GM12878 (cell line): Measurements from ENCODE around the gene PSMA2. TPM values are rescaled to one million over a fixed set of nuclear protein-coding genes. Genes with fewer than 3 reads are reported as not detected.

ENCODE experiments used
- ATAC-seq: fragments of 200-7000 bp; cut with Tn5 transposase; 3 replicates; pipeline ENCODE4 v1.9.1; 2020; ENCODE audit warnings: mild to moderate bottlenecking, moderate library complexity
- BruUV-seq: library from RNA; stranded (reverse); fragments of 400-500 nt; replicated peaks from 2 replicates; lab custom pipeline; 2021; lab: Mats Ljungman, UMichigan
- CTCF ChIA-PET: fragments of 300-600 bp; sonication (Branson Sonifier 250); formaldehyde crosslinking; extraction: SDS; loops from one replicate; lab custom pipeline; 2021; ENCODE audit warnings: inconsistent platforms; lab: Yijun Ruan, JAX
- POLR2A ChIA-PET: fragments of 350-600 bp; formaldehyde crosslinking; extraction: SDS; loops from one replicate; lab custom pipeline; 2021; ENCODE audit warnings: inconsistent platforms; lab: Charles Lee
- RAD21 ChIA-PET: fragments of 300-600 bp; sonication (Branson Sonifier 250); formaldehyde crosslinking; loops from one replicate; lab custom pipeline; 2023; ENCODE audit warnings: antibody characterized with exemption; ENCODE audit not compliant: unreplicated experiment; lab: Charles Lee
- SMC1A ChIA-PET: fragments of 300-600 bp; sonication (Branson Sonifier 250); formaldehyde crosslinking; loops from one replicate; lab custom pipeline; 2023; ENCODE audit not compliant: unreplicated experiment, uncharacterized antibody; lab: Charles Lee
- DNase-seq: peaks from one replicate; pipeline ENCODE4 v3.0.0-alpha.2; 2011; ENCODE audit warnings: low read depth, low spot score
- FAIRE-seq: peaks from 3 replicates; lab custom pipeline; 2011; peaks lifted over from hg19 to GRCh38; lab: Jason Lieb, UNC
- H2AFZ ChIP-seq: 2 replicates; pipeline ENCODE4 v1.6.0; 2011; ENCODE audit warnings: low read depth, low read length, control low read depth; ENCODE audit not compliant: control insufficient read depth
- H3K27ac ChIP-seq: 2 replicates; pipeline ENCODE4 v1.5.1; 2011; ENCODE audit warnings: control low read depth; ENCODE audit not compliant: control insufficient read depth, insufficient read depth
- H3K27me3 ChIP-seq, 2 experiments: replicated peaks in 1 of 2; 2 replicates each; pipeline versions ENCODE4 v1.6.0 to v1.6.1; 2011; ENCODE audit warnings: low read length in 1 of 2; ENCODE audit not compliant: control insufficient read depth in 2 of 2, insufficient read depth in 2 of 2
- H3K36me3 ChIP-seq, 2 experiments: 2 replicates each; pipeline ENCODE4 v1.5.1; 2011; ENCODE audit warnings: low read length in 1 of 2; ENCODE audit not compliant: control insufficient read depth in 2 of 2, insufficient read depth in 2 of 2
- H3K4me1 ChIP-seq: 2 replicates; pipeline ENCODE4 v1.6.1; 2011; ENCODE audit warnings: mild to moderate bottlenecking, low read length, moderate library complexity, mixed read lengths; ENCODE audit not compliant: control insufficient read depth, insufficient read depth
- H3K4me2 ChIP-seq: 2 replicates; pipeline ENCODE4 v1.6.0; 2011; ENCODE audit warnings: control low read depth; ENCODE audit not compliant: control insufficient read depth, insufficient read depth
- H3K4me3 ChIP-seq: fragments of 200-600 bp; sonication (generic); 2 replicates; pipeline ENCODE4 v1.5.1; 2016
- H3K79me2 ChIP-seq: 2 replicates; pipeline ENCODE4 v1.6.0; 2011; ENCODE audit warnings: low read length; ENCODE audit not compliant: control insufficient read depth, insufficient read depth
- H3K9ac ChIP-seq: 2 replicates; pipeline ENCODE4 v1.8.0; 2011; ENCODE audit warnings: low read length, control low read depth, mixed read lengths; ENCODE audit not compliant: control insufficient read depth, insufficient read depth
- H3K9me3 ChIP-seq: replicated peaks from 3 replicates; pipeline ENCODE4 v1.5.1; 2011; ENCODE audit warnings: mild to moderate bottlenecking, low read length; ENCODE audit not compliant: control insufficient read depth, insufficient read depth
- H4K20me1 ChIP-seq: 2 replicates; pipeline ENCODE4 v1.6.0; 2011; ENCODE audit not compliant: control insufficient read depth, insufficient read depth
- BCL11A ChIP-seq: IDR thresholded peaks from 2 replicates; pipeline ENCODE4 v1.6.1; 2011; ENCODE audit warnings: low read depth, low read length
- CHD1 ChIP-seq: IDR thresholded peaks from 2 replicates; pipeline ENCODE4 v1.6.1; 2012; ENCODE audit warnings: low read depth, low read length, improper control_type of control experiment
- ETV6 ChIP-seq, 2 experiments: fragments of 450-650 bp in 1 of 2; IDR thresholded peaks in 1 of 2; conservative IDR thresholded peaks in 1 of 2; 2 replicates each; pipeline ENCODE4 v1.6.1; 2014; ENCODE audit warnings: antibody characterized with exemption in 1 of 2, borderline replicate concordance in 1 of 2, low read depth in 1 of 2, mild to moderate bottlenecking in 1 of 2, moderate library complexity in 1 of 2
- IKZF2 ChIP-seq, 2 experiments: fragments of 450-650 bp; IDR thresholded peaks; 2 replicates each; pipeline ENCODE4 v1.6.1; 2017; ENCODE audit warnings: mild to moderate bottlenecking in 2 of 2, moderate library complexity in 2 of 2
- KAT2A ChIP-seq: conservative IDR thresholded peaks from 2 replicates; pipeline ENCODE4 v1.6.1; 2011; ENCODE audit warnings: low read depth, low read length; ENCODE audit not compliant: control insufficient read depth
- NFXL1 ChIP-seq: fragments of 450-650 bp; IDR thresholded peaks from 2 replicates; pipeline ENCODE4 v1.6.1; 2017; ENCODE audit warnings: antibody characterized with exemption, mild to moderate bottlenecking, borderline replicate concordance
- RAD21 ChIP-seq: IDR thresholded peaks from 2 replicates; pipeline ENCODE4 v1.6.1; 2011; ENCODE audit warnings: mild to moderate bottlenecking, low read depth, low read length, moderate library complexity; ENCODE audit not compliant: insufficient read depth
- RFX5 ChIP-seq: IDR thresholded peaks from 2 replicates; pipeline ENCODE4 v1.6.1; 2011; ENCODE audit warnings: low read depth, low read length, improper control_type of control experiment
- RUNX3 ChIP-seq: IDR thresholded peaks from 2 replicates; pipeline ENCODE4 v1.6.1; 2012; ENCODE audit warnings: low read length, inconsistent platforms
- SMAD5 ChIP-seq: IDR thresholded peaks from 2 replicates; pipeline ENCODE4 v1.6.1; 2016; ENCODE audit warnings: antibody characterized with exemption, low read depth
- ZBED1 ChIP-seq: IDR thresholded peaks from 2 replicates; pipeline ENCODE4 v1.6.1; 2016; ENCODE audit warnings: borderline replicate concordance
- WGBS: methylation state at CpG from one replicate; pipeline ENCODE4 v1.1.6; 2016; ENCODE audit warnings: low lambda C conversion rate; ENCODE audit not compliant: insufficient replicate concordance, insufficient coverage; ENCODE audit errors: missing lambda C conversion rate; 5-methylcytosine and 5-hydroxymethylcytosine counted together
- in situ Hi-C: fragments of 300-500 bp; cut with MboI; formaldehyde crosslinking; loops from 9 replicates; pipeline ENCODE4 v1.14.3; 2018; ENCODE audit warnings: mixed read lengths
- intact Hi-C: fragments of 100-400 bp; cut with micrococcal nuclease; formaldehyde crosslinking; loops from one replicate; pipeline ENCODE4 v1.14.2; 2022; ENCODE audit not compliant: unreplicated experiment
- polyA plus RNA-seq, 11 experiments: library from polyadenylated mRNA; depleted of rRNA in 4 of 11; unstranded in 6 of 11; stranded (reverse) in 5 of 11; fragments of >200 nt; fragmentation: Nextera tagmentation in 4 of 11; fragmentation: Illumina TruSeq in 1 of 11; extraction: Ambion mirVana in 4 of 11; extraction: Trizol in 1 of 11; gene quantifications; 1 replicate in 1 of 11; 2 replicates in 10 of 11; pipeline versions ENCODE4 v1.2.1 to v1.2.3, GENCODE V29; 2011 to 2016; ENCODE audit warnings: inconsistent platforms in 2 of 11, missing spikeins in 2 of 11, low read depth in 1 of 11
- total RNA-seq, 4 experiments: library from RNA; depleted of rRNA in 3 of 4; stranded (reverse); fragments of >200 nt in 3 of 4; fragmentation: Illumina TruSeq in 1 of 4; extraction: Trizol in 1 of 4; gene quantifications; 2 replicates each; pipeline versions ENCODE4 v1.2.1 to v1.2.3, GENCODE V29; 2013 to 2021
- TF ChIP-seq, protein P1 (sequence below): IDR thresholded peaks from 2 replicates; pipeline ENCODE4 v1.6.1; 2012; ENCODE audit warnings: low read depth, low read length, improper control_type of control experiment
- TF ChIP-seq, protein P2 (sequence below): IDR thresholded peaks from 2 replicates; pipeline ENCODE4 v1.6.1; 2011; ENCODE audit warnings: mild to moderate bottlenecking, low read depth, low read length, moderate library complexity; ENCODE audit not compliant: insufficient replicate concordance

The PSMA2 gene
- total and polyA plus RNA-seq, 10 of the 15 experiments (the other 5 are each of a cell fraction or from before 2014, with no cell fraction given), result 129 to 1,223 (median 317) TPM

DNA sequence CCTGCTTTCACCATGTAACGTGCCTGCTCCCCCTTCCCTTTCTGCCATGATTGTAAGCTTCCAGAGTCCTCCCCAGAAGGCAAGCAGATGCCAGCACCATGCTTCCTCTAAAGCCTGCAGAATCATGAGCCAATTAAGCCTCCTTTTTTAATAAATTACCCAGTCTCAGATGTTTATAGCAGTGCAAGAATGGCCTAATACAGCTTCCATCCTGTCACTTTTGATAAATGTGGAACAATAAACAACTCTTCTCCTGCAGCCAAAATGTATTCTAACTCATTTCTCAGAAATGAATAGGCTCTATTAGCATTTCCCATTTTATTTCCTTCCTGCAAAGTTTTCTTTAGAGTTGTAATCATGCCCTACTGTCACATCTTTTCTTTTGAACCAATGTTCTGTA, 63.5 kb downstream of the PSMA2 start:
- FAIRE-seq, result no peak
- 0% methylated on average over 1 of the region's 1 CpG for WGBS
- CTCF ChIA-PET, result no interaction called here
- BruUV-seq, result no TSS peak
- DNase-seq, result no peak
- RAD21 ChIA-PET, result no interaction called here
- Histone ChIP-seq H3K27me3 (no peaks in the 10 kb centered on the region), H3K9ac (no peak overlapping the region), H3K27ac (no peak overlapping the region), H3K4me2 (no peak overlapping the region; the same call in 1 of the 2 replicates), H3K4me3 (no peak overlapping the region), H3K79me2 (no peaks in the 10 kb centered on the region), H3K4me1 (no peaks in the 10 kb centered on the region; the same call in 1 of the 2 replicates), H3K9me3 (peaks cover 3% of the 10 kb centered on the region; the same call in 2 of the 3 replicates), H2AFZ (no peak overlapping the region), H4K20me1 (no peaks in the 10 kb centered on the region), H3K36me3 (no peaks in the 10 kb centered on the region)
- SMC1A ChIA-PET, result no interaction called here
- no peak for ATAC-seq
- POLR2A ChIA-PET, result no interaction called here
- intact Hi-C loops, result no loop called here
- TF ChIP-seq, protein P1, sequence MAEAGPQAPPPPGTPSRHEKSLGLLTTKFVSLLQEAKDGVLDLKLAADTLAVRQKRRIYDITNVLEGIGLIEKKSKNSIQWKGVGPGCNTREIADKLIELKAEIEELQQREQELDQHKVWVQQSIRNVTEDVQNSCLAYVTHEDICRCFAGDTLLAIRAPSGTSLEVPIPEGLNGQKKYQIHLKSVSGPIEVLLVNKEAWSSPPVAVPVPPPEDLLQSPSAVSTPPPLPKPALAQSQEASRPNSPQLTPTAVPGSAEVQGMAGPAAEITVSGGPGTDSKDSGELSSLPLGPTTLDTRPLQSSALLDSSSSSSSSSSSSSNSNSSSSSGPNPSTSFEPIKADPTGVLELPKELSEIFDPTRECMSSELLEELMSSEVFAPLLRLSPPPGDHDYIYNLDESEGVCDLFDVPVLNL, result no peak
- TF ChIP-seq RFX5, result no peak
- TF ChIP-seq KAT2A, result no peak
- no peak for TF ChIP-seq BCL11A
- no peak for TF ChIP-seq SMAD5
- TF ChIP-seq IKZF2 (IDR thresholded peaks at IDR 0.05), result no peak
- TF ChIP-seq ZBED1, result no peak
- no peak for TF ChIP-seq CHD1
- TF ChIP-seq, protein P2, sequence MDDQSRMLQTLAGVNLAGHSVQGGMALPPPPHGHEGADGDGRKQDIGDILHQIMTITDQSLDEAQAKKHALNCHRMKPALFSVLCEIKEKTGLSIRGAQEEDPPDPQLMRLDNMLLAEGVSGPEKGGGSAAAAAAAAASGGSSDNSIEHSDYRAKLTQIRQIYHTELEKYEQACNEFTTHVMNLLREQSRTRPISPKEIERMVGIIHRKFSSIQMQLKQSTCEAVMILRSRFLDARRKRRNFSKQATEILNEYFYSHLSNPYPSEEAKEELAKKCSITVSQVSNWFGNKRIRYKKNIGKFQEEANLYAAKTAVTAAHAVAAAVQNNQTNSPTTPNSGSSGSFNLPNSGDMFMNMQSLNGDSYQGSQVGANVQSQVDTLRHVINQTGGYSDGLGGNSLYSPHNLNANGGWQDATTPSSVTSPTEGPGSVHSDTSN, result no peak
- TF ChIP-seq ETV6 (conservative IDR thresholded peaks at IDR 0.05 in 1 of 2, IDR thresholded peaks at IDR 0.05 in 1 of 2; ENCODE audit: borderline replicate concordance in 1 of 2, low read depth in 1 of 2), result no peak
- TF ChIP-seq RAD21, result no peak
- TF ChIP-seq NFXL1, result no peak
- no peak for TF ChIP-seq RUNX3
- in situ Hi-C loops, result no loop called here

Other genes with a start within 250 kb of the PSMA2 start
- gene C7orf25, start 20.1 kb downstream of the PSMA2 start, total RNA-seq (2014; rRNA removed), result 1.4 and 3.5 TPM in 2 replicates
- 1.9 and 2.2 TPM in 2 replicates for gene C7orf25, start 20.1 kb downstream of the PSMA2 start, total RNA-seq (2014; rRNA removed; fragmentation: Illumina TruSeq; extraction: Trizol)
- gene C7orf25, start 20.1 kb downstream of the PSMA2 start, total RNA-seq (2021), result 3.2 and 3.6 TPM in 2 replicates
- gene C7orf25, start 20.1 kb downstream of the PSMA2 start, polyA plus RNA-seq (2011; rRNA removed), result 1.0 and 2.0 TPM in 2 replicates
- gene C7orf25, start 20.1 kb downstream of the PSMA2 start, polyA plus RNA-seq (2014; fragmentation: Illumina TruSeq; extraction: Trizol), result 0.98 and 2.0 TPM in 2 replicates
- gene C7orf25, start 20.1 kb downstream of the PSMA2 start, polyA plus RNA-seq (2014; fragmentation: Nextera tagmentation; extraction: Ambion mirVana), result 1 to 10 TPM in 1 of 2 experiments, under 1 TPM in 1; 0.68 to 1.3 TPM
- gene C7orf25, start 20.1 kb downstream of the PSMA2 start, polyA plus RNA-seq (2014; rRNA removed), result 0.63 and 2.6 TPM in 2 replicates
- 1 to 10 TPM; 2.0 to 2.7 TPM for gene C7orf25, start 20.1 kb downstream of the PSMA2 start, polyA plus RNA-seq (2016; fragmentation: Nextera tagmentation; extraction: Ambion mirVana)
- 72.0 and 86.3 TPM in 2 replicates for gene MRPL32, start 202 bp upstream of the PSMA2 start, total RNA-seq (2014; rRNA removed)
- 99.7 and 107 TPM in 2 replicates for gene MRPL32, start 202 bp upstream of the PSMA2 start, total RNA-seq (2014; rRNA removed; fragmentation: Illumina TruSeq; extraction: Trizol)
- gene MRPL32, start 202 bp upstream of the PSMA2 start, total RNA-seq (2021), result 65.3 and 66.0 TPM in 2 replicates
- 101 and 156 TPM in 2 replicates for gene MRPL32, start 202 bp upstream of the PSMA2 start, polyA plus RNA-seq (2011; rRNA removed)
- 106 and 111 TPM in 2 replicates for gene MRPL32, start 202 bp upstream of the PSMA2 start, polyA plus RNA-seq (2014; fragmentation: Illumina TruSeq; extraction: Trizol)
- gene MRPL32, start 202 bp upstream of the PSMA2 start, polyA plus RNA-seq (2014; fragmentation: Nextera tagmentation; extraction: Ambion mirVana), result 100 to 1,000 TPM; 274 to 339 TPM
- gene MRPL32, start 202 bp upstream of the PSMA2 start, polyA plus RNA-seq (2014; rRNA removed), result 98.9 and 112 TPM in 2 replicates
- 100 to 1,000 TPM; 134 to 138 TPM for gene MRPL32, start 202 bp upstream of the PSMA2 start, polyA plus RNA-seq (2016; fragmentation: Nextera tagmentation; extraction: Ambion mirVana)
- gene HECW1, start 180.5 kb upstream of the PSMA2 start, total RNA-seq (2014; rRNA removed), result under 0.01 and 0.05 TPM in 2 replicates
- gene HECW1, start 180.5 kb upstream of the PSMA2 start, total RNA-seq (2014; rRNA removed; fragmentation: Illumina TruSeq; extraction: Trizol), result 0.04 TPM in 1 of 2 replicates, not detected in the other
- 0.21 and 0.31 TPM in 2 replicates for gene HECW1, start 180.5 kb upstream of the PSMA2 start, total RNA-seq (2021)
- gene HECW1, start 180.5 kb upstream of the PSMA2 start, polyA plus RNA-seq (2011; rRNA removed), result 0.23 and 0.24 TPM in 2 replicates
- gene HECW1, start 180.5 kb upstream of the PSMA2 start, polyA plus RNA-seq (2014; fragmentation: Illumina TruSeq; extraction: Trizol), result 0.03 TPM in 1 of 2 replicates, not detected in the other
- under 1 TPM in 1 of 2 experiments, not detected in 1; 0.02 TPM for gene HECW1, start 180.5 kb upstream of the PSMA2 start, polyA plus RNA-seq (2014; fragmentation: Nextera tagmentation; extraction: Ambion mirVana)
- gene HECW1, start 180.5 kb upstream of the PSMA2 start, polyA plus RNA-seq (2014; rRNA removed), result 0.06 TPM in 1 of 2 replicates, not detected in the other
- not detected for gene HECW1, start 180.5 kb upstream of the PSMA2 start, polyA plus RNA-seq (2016; fragmentation: Nextera tagmentation; extraction: Ambion mirVana)